Naive thymus-derived CD4-positive, alpha-beta T cell (primary cell): ENCODE measurements around the gene SH3RF3. TPM values are rescaled to one million over a fixed set of nuclear protein-coding genes. Genes with fewer than 3 reads are reported as not detected.
A peak's percentile ranks its signal among the peaks of the same experiment; 100 is the strongest.

ENCODE experiments used
- ATAC-seq: fragments of 150-1000 bp; cut with Tn5 transposase; 2 replicates; pipeline ENCODE4 v1.10.0; 2021; ENCODE audit warnings: mild to moderate bottlenecking, moderate library complexity
- CTCF ChIA-PET: fragments of 350-600 bp; sonication (Branson Sonifier 250); formaldehyde crosslinking; loops from one replicate; lab custom pipeline; 2021; ENCODE audit warnings: antibody characterized with exemption; lab: Charles Lee
- POLR2A ChIA-PET: fragments of 350-600 bp; sonication (Branson Sonifier 250); formaldehyde crosslinking; loops from one replicate; lab custom pipeline; 2021; ENCODE audit warnings: antibody characterized with exemption, inconsistent platforms; lab: Charles Lee
- DNase-seq, 9 donors: peaks; one replicate each; pipeline versions ENCODE4 v3.0.0 to v3.0.0-alpha.2; 2020 to 2022; ENCODE audit warnings: mixed read lengths in 1 of 9
- H3K27ac ChIP-seq: one replicate; pipeline ENCODE4 v1.7.0; 2013; ENCODE audit warnings: mild to moderate bottlenecking, low read depth, low read length, moderate library complexity
- H3K27me3 ChIP-seq, 2 donors: one replicate each; pipeline ENCODE4 v1.7.0; 2013; ENCODE audit warnings: low read length in 2 of 2, mild to moderate bottlenecking in 2 of 2, moderate library complexity in 2 of 2; ENCODE audit not compliant: control insufficient read depth in 2 of 2, insufficient read depth in 2 of 2
- H3K36me3 ChIP-seq, 3 experiments: 1 replicate in 2 of 3; 2 replicates in 1 of 3; pipeline ENCODE4 v1.7.0; 2013; ENCODE audit warnings: low read length in 3 of 3, mild to moderate bottlenecking in 3 of 3, moderate library complexity in 1 of 3; ENCODE audit not compliant: insufficient read depth in 3 of 3, control insufficient read depth in 2 of 3
- H3K4me1 ChIP-seq, 2 donors: one replicate each; pipeline ENCODE4 v1.7.0; 2013; ENCODE audit warnings: low read length in 2 of 2, mild to moderate bottlenecking in 2 of 2, moderate library complexity in 1 of 2; ENCODE audit not compliant: control insufficient read depth in 2 of 2, insufficient read depth in 2 of 2
- H3K4me3 ChIP-seq: 2 replicates; pipeline ENCODE4 v1.7.0; 2013; ENCODE audit warnings: mild to moderate bottlenecking, low read length
- H3K9me3 ChIP-seq, 3 experiments: 1 replicate in 2 of 3; 2 replicates in 1 of 3; pipeline ENCODE4 v1.7.0; 2013; ENCODE audit warnings: low read length in 3 of 3; ENCODE audit not compliant: control insufficient read depth in 2 of 3
- H3K27ac Mint-ChIP-seq, 9 donors: one replicate each; pipeline ENCODE4 v1.8.0; 2020 to 2022; ENCODE audit warnings: mixed read lengths in 9 of 9, mild to moderate bottlenecking in 8 of 9, moderate library complexity in 5 of 9, inconsistent platforms in 2 of 9
- H3K27me3 Mint-ChIP-seq, 5 donors: one replicate each; pipeline ENCODE4 v1.8.0; 2021 to 2022; ENCODE audit warnings: mixed read lengths in 5 of 5, mild to moderate bottlenecking in 1 of 5
- H3K36me3 Mint-ChIP-seq, 5 donors: one replicate each; pipeline ENCODE4 v1.8.0; 2020 to 2022; ENCODE audit warnings: mixed read lengths in 5 of 5, mild to moderate bottlenecking in 3 of 5, inconsistent platforms in 1 of 5
- H3K4me1 Mint-ChIP-seq, 7 donors: one replicate each; pipeline ENCODE4 v1.8.0; 2020 to 2022; ENCODE audit warnings: mixed read lengths in 7 of 7, mild to moderate bottlenecking in 3 of 7, inconsistent platforms in 1 of 7
- H3K4me3 Mint-ChIP-seq, 10 donors: one replicate each; pipeline ENCODE4 v1.8.0; 2020 to 2022; ENCODE audit warnings: mild to moderate bottlenecking in 10 of 10, mixed read lengths in 10 of 10, moderate library complexity in 6 of 10, inconsistent platforms in 2 of 10
- H3K9me3 Mint-ChIP-seq, 11 donors: one replicate each; pipeline ENCODE4 v1.8.0; 2020 to 2022; ENCODE audit warnings: mixed read lengths in 11 of 11, mild to moderate bottlenecking in 4 of 11, inconsistent platforms in 1 of 11, moderate library complexity in 1 of 11
- intact Hi-C, 2 donors: fragments of 100-400 bp; cut with micrococcal nuclease; formaldehyde crosslinking; loops; one replicate each; pipeline ENCODE4 v1.15.1; 2023
- polyA plus RNA-seq, 2 donors: library from polyadenylated mRNA; unstranded; fragments of 300-500 nt; fragmentation: Illumina TruSeq; gene quantifications; one replicate each; pipeline ENCODE4 v1.2.3, GENCODE V29; 2021
- total RNA-seq, 6 experiments: library from RNA in 5 of 6; stranded (reverse) in 5 of 6; gene quantifications; 1 replicate in 5 of 6; 2 replicates in 1 of 6; pipeline ENCODE4 v1.2.3 and lab custom pipeline; 2021 to 2026

Gene SH3RF3
- total and polyA plus RNA-seq, 7 experiments from 2014 or later = 0.19 to 11.5 (median 4.8) TPM

GRCh38 chr2:109258905-109259540 lies 130.0 kb downstream of the SH3RF3 start:
- Mint-ChIP-seq H3K36me3 (no peaks in the 10 kb centered on the region), H3K4me1 (peaks cover 6 to 60% (median 33%) of the 10 kb centered on the region in 7 donors), H3K27ac (peak overlapping the region in 1 of 9 donors; percentile 4), H3K27me3 (peaks cover 0 to 8% (median 0%) of the 10 kb centered on the region in 5 donors), H3K4me3 (no peak overlapping the region), H3K9me3 (no peaks in the 10 kb centered on the region)
- ChIA-PET POLR2A (no interaction called here), CTCF (no interaction called here)
- no peaks in the 10 kb centered on the region for H3K36me3 ChIP-seq
- no peak overlapping the region for H3K4me3 ChIP-seq
- H3K9me3 ChIP-seq = no peaks in the 10 kb centered on the region
- DNase-seq (no peak), ATAC-seq (no peak)
- intact Hi-C loops = no loop called here
- H3K27me3 ChIP-seq = no peaks in the 10 kb centered on the region
- no peak overlapping the region for H3K27ac ChIP-seq
- H3K4me1 ChIP-seq = no peaks in the 10 kb centered on the region

- Histone ChIP-seq H3K4me3 (no peak overlapping the region), H3K9me3 (no peaks in the 10 kb centered on the region), H3K4me1 (no peaks in the 10 kb centered on the region), H3K36me3 (no peaks in the 10 kb centered on the region), H3K27ac (no peak overlapping the region), H3K27me3 (no peaks in the 10 kb centered on the region)
- Mint-ChIP-seq H3K4me3 (no peak overlapping the region), H3K27me3 (peaks cover 0 to 8% (median 0%) of the 10 kb centered on the region in 5 donors), H3K9me3 (no peaks in the 10 kb centered on the region), H3K27ac (peak overlapping the region in 1 of 9 donors; percentile 51), H3K36me3 (no peaks in the 10 kb centered on the region), H3K4me1 (peaks cover 6 to 57% (median 33%) of the 10 kb centered on the region in 7 donors)
- intact Hi-C loops = no loop called here
- CTCF ChIA-PET = no interaction called here
- ATAC-seq (no peak), DNase-seq (no peak)
- POLR2A ChIA-PET = no interaction called here
These were observed 130.7 kb downstream of the SH3RF3 start for GRCh38 chr2:109259671-109260070.

GRCh38 chr2:109260116-109260855 lies 131.3 kb downstream of the SH3RF3 start:
- Mint-ChIP-seq H3K36me3 (no peaks in the 10 kb centered on the region), H3K4me1 (peaks cover 6 to 56% (median 31%) of the 10 kb centered on the region in 7 donors), H3K27ac (peak overlapping the region in 2 of 9 donors; percentile 26 to 55), H3K9me3 (no peaks in the 10 kb centered on the region), H3K4me3 (peak overlapping the region in 2 of 10 donors; percentile 18 to 19), H3K27me3 (peaks cover 0 to 8% (median 0%) of the 10 kb centered on the region in 5 donors)
- Histone ChIP-seq H3K9me3 (no peaks in the 10 kb centered on the region), H3K27ac (no peak overlapping the region), H3K4me3 (no peak overlapping the region), H3K36me3 (no peaks in the 10 kb centered on the region), H3K4me1 (no peaks in the 10 kb centered on the region), H3K27me3 (no peaks in the 10 kb centered on the region)
- ATAC-seq (no peak), DNase-seq (no peak)
- POLR2A ChIA-PET = no interaction called here
- CTCF ChIA-PET = no interaction called here
- intact Hi-C loops = no loop called here

- H3K4me1 ChIP-seq = no peaks in the 10 kb centered on the region
- H3K36me3 ChIP-seq = no peaks in the 10 kb centered on the region
- H3K4me3 ChIP-seq = no peak overlapping the region
- peaks cover 0 to 4% (median 0%) of the 10 kb centered on the region in 5 donors for H3K36me3 Mint-ChIP-seq
- no peak overlapping the region for H3K4me3 Mint-ChIP-seq
- H3K27me3 ChIP-seq = no peaks in the 10 kb centered on the region
- peaks cover 0 to 8% (median 0%) of the 10 kb centered on the region in 5 donors for H3K27me3 Mint-ChIP-seq
- H3K4me1 Mint-ChIP-seq = peaks cover 1 to 52% (median 23%) of the 10 kb centered on the region in 7 donors
- H3K9me3 ChIP-seq = no peaks in the 10 kb centered on the region
- POLR2A ChIA-PET = no interaction called here
- ATAC-seq (no peak), DNase-seq (no peak)
- no peak overlapping the region for H3K27ac Mint-ChIP-seq
- no peak overlapping the region for H3K27ac ChIP-seq
- H3K9me3 Mint-ChIP-seq = peaks cover 0 to 2% (median 0%) of the 10 kb centered on the region in 11 donors
- CTCF ChIA-PET = no interaction called here
- intact Hi-C loops = no loop called here
These were observed 132.1 kb downstream of the SH3RF3 start for GRCh38 chr2:109260886-109261700.

- Histone ChIP-seq H3K27ac (no peak overlapping the region), H3K9me3 (no peaks in the 10 kb centered on the region), H3K4me1 (no peaks in the 10 kb centered on the region), H3K27me3 (no peaks in the 10 kb centered on the region), H3K36me3 (no peaks in the 10 kb centered on the region), H3K4me3 (no peak overlapping the region)
- intact Hi-C loops = no loop called here
- no peak for DNase-seq
- H3K4me1 Mint-ChIP-seq = peaks cover 0 to 49% (median 24%) of the 10 kb centered on the region in 7 donors
- no peak overlapping the region for H3K4me3 Mint-ChIP-seq
- ATAC-seq = no peak
- H3K27me3 Mint-ChIP-seq = peaks cover 0 to 1% (median 0%) of the 10 kb centered on the region in 5 donors
- H3K9me3 Mint-ChIP-seq = peaks cover 0 to 2% (median 0%) of the 10 kb centered on the region in 11 donors
- CTCF ChIA-PET = interaction anchor here (0.8 kb wide), 1 partner anchor 17 kb away, joined by 3 read pairs; no protein-coding TSS in a partner anchor
- peaks cover 0 to 4% (median 0%) of the 10 kb centered on the region in 5 donors for H3K36me3 Mint-ChIP-seq
- POLR2A ChIA-PET = no interaction called here
- H3K27ac Mint-ChIP-seq = no peak overlapping the region
These were observed 133.1 kb downstream of the SH3RF3 start for GRCh38 chr2:109261906-109262631.
